ENCODE data around the gene CMTM8.

- TF ChIP-seq POLR2A (IDR thresholded peaks at IDR 0.05) (no peak), CTCF (IDR thresholded peaks at IDR 0.05) (no peak)
These were observed 133.7 kb downstream of the CMTM8 start for GRCh38 chr3:32372213-32372490.

Data from right lobe of liver (tissue), 4 donors.